GM18505 (cell line): ENCODE results near the gene SNRNP25.
A peak's percentile ranks its signal among the peaks of the same experiment; 100 is the strongest.
"Not testable (repeated sequence)": the region's sequence is repeated elsewhere in the genome, so short reads cannot be mapped to it uniquely, and the experiment has no call there.

Experiments used
- ATAC-seq: cut with Tn5 transposase; IDR thresholded peaks from one replicate; pipeline ENCODE4 v1.9.1; 2021; ENCODE audit not compliant: unreplicated experiment
- POLR2A ChIP-seq: IDR thresholded peaks from 4 replicates; pipeline ENCODE4 v1.6.1; 2011; ENCODE audit warnings: borderline replicate concordance; ENCODE audit not compliant: insufficient read depth, insufficient read length; ENCODE audit errors: extremely low read depth

Gene SNRNP25

DNA sequence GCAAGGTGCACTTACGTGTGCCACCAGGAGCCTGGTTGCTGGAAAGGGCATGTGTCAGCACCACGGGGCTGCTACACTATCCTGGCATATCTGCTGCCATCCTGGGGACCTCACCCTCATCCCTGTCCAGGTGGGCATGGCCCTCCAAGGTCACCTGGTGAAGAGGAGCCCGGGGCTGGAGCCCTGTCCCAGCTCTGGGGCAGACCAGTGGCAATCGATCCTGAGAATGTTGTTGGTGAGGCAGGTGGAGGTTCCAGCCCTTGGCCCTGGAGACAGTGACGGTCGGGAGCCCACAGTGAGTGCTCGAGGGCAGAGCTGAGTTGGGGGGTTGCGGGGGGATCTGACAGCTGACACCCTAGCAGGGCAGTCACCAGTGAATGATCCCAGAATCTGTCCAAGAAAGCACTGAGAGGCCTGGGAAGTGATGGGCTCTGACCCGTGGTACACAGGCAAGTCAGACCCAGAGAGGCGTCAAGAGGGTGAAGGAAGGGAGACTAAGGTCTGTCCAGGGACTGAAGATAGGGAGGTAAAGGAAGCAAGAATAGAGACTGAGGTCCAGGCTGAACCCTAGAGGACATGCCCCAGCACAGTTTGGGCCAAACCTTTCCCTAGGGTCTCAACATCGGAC, 17.8 kb upstream of the SNRNP25 start:
- no peak for ATAC-seq
- TF ChIP-seq POLR2A, result no peak

- TF ChIP-seq POLR2A, result no peak
- no peak for ATAC-seq
Measured at GRCh38 chr16:36336-36984, 17.2 kb upstream of the SNRNP25 start.

DNA sequence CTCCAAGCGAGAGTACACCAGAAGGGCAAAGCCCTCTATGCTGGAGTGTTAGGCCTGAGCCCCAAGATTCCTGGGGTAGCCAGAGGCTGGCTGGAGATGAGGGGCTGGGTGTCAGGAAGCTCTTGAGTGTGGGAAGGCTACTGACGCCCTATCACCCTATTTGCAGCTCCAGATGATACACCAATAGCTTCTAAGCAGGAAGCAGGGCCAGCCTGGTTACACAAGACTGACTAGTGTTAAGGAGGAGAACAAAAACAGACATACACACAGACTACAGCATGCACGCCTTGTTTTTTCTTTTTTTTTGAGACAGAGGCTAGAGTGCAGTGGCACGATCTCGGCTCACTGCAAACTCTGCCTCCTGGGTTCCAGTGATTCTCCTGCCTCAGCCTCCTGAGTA, 16.1 kb upstream of the SNRNP25 start:
- TF ChIP-seq POLR2A, result no peak
- no peak for ATAC-seq

GRCh38 chr16:38206-38605, 15.4 kb upstream of the SNRNP25 start:
- not testable (repeated sequence) for ATAC-seq

DNA sequence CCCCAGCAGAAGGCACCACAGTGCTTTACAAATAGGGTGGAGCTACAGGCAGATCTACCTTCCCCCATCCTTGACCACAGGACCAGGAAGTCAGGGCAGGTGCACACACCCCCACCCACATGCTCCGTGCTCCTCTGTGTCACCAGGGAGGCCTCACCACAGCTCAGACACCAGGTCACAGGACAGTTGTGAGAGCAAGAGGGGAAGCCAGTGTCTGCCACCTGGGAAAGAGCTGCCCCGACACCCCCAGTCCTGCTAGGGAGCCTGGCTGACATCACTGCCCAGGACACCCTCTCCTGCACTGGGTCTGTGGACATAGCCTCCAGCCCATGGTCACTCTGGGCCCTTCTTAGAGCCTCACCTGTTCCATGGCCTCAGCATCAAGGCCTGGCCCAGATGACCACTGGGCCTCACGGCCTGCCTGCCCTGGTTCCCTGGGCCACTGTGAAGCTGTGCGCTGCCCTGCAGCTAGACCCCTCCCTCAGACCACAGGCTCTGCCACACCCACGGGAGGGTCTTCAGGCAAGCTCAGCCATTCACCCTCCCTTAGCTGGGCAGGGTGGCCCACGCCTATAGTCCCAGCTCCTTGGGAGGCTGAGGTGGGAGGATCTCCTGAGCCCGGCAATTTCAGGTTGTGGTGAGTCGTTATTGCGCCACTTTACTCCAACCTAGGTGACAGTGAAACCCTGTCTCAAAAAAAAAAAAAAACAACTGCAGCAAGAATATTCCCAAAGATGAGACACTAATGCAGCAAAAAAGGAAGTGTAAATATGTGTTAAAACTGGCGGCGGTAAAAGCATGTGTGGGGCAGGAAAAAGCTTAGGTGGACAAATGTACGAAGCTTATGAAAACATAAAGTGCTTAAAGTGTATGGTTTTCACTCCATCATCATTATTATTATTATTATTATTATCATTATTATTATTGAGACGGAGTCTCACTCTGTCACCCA, 14.4 kb upstream of the SNRNP25 start:
- no peak for ATAC-seq
- peak; percentile 38 for TF ChIP-seq POLR2A

GRCh38 chr16:41439-42068, 12.1 kb upstream of the SNRNP25 start:
- no peak for ATAC-seq

DNA sequence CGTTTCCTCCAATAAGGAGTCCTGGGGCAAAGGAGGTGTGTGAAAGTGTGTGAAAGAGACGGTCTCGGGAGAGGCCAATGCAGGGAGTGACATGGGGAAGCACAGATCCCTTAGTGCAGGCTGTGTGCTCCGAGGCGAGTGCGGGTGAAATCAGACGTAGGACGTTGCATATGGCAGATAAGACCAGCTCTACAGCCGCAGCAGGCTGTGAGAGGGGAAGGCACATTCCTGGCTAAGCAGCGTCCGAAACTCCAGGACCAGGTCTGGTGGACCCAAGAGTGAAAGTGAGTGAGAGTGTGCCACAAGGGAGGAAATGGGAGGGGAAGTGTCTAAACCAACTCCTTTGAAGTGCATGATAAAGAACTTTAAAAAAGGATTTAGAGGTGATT, 11.6 kb upstream of the SNRNP25 start:
- ATAC-seq, result no peak
- no peak for TF ChIP-seq POLR2A

More at GRCh38 chr16:41439-42068, 12.1 kb upstream of the SNRNP25 start:
- TF ChIP-seq POLR2A, result no peak

GRCh38 chr16:42691-43090, 10.9 kb upstream of the SNRNP25 start:
- ATAC-seq, result no peak

DNA sequence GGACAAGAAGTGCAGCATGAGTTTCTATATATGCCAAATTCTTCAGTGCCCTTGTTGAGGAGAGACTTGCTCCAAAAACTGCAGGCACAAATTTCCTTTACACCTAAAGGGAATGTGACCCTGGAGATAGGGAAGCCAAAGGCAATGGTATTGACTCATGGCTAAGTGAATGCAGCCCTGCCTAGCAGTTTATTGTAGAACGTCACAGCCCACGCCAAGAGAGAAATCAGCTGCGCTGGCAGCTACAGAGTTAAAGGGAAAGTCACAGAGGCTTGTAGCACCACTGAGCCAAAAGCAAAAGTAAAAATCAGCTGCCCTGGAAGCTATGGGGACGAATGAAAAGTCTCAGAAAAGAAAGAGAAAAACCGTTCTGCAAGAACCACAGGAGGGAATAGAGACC, 10.3 kb upstream of the SNRNP25 start:
- no peak for ATAC-seq
- no peak for TF ChIP-seq POLR2A

More at GRCh38 chr16:42691-43090, 10.9 kb upstream of the SNRNP25 start:
- TF ChIP-seq POLR2A, result no peak

DNA sequence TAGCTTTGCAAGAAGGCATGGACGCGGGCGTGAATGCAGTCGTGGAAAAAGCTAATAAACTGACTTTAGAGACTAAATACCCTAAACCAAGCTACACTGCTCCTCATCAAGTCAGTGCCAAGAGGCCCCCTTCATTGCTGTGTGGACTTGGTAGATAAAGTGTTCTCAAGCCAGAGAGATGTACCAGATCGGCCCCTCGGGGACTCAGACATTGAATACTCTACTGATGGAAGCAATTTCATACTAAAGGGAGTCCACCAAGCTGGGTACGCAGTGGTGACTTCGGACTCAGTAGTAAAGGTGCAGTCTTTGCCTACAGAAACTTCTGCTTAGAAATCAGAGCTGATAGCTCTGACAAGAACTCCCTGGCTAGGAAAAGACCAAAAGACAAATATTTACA, 9.0 kb upstream of the SNRNP25 start:
- TF ChIP-seq POLR2A, result no peak
- no peak for ATAC-seq

DNA sequence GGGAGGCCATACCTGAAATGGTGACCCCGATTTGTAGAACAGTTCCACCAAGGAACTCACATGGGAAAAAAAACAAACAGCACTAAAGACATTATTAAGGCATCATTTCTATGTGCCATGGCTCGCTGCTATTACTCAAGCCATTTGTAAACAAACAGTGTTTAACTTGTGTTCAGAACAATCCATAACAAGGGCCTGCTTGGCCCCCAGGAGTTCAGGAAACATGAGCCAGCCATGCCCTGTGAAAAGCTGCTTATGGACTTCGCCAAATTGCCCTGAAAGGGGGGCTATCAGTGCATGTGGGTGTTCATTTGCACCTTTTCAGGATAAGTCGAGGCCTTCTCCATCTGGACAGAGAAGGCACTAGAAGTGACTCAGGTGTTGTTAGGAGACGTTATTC, 8.2 kb upstream of the SNRNP25 start:
- TF ChIP-seq POLR2A, result no peak
- ATAC-seq, result no peak

- not testable (repeated sequence) for ATAC-seq
Measured at GRCh38 chr16:46510-46909, 7.1 kb upstream of the SNRNP25 start.

- no peak for ATAC-seq
- no peak for TF ChIP-seq POLR2A
Measured at GRCh38 chr16:47234-47633, 6.4 kb upstream of the SNRNP25 start.
